ENCODE data around the gene PHF13.
"Not testable (repeated sequence)": the region's sequence is repeated elsewhere in the genome, so short reads cannot be mapped to it uniquely, and the experiment has no call there.

The PHF13 gene

GRCh38 chr1:6631058-6631457, 17.5 kb downstream of the PHF13 start:
- DNase-seq: no peak

GRCh38 chr1:6632588-6633514, 19.3 kb downstream of the PHF13 start:
- DNase-seq: no peak

- DNase-seq: peak in 1 of 2 donors; percentile 17
These were observed 21.0 kb downstream of the PHF13 start for GRCh38 chr1:6634371-6635052.

- DNase-seq: no peak
These were observed 21.8 kb downstream of the PHF13 start for GRCh38 chr1:6635161-6635909.

GRCh38 chr1:6635910-6636760, 22.6 kb downstream of the PHF13 start:
- no peak for DNase-seq

- not testable (repeated sequence) for DNase-seq
These were observed 23.2 kb downstream of the PHF13 start for GRCh38 chr1:6636778-6637177.

- DNase-seq: no peak
These were observed 24.2 kb downstream of the PHF13 start for GRCh38 chr1:6637770-6638169.

- no peak for DNase-seq
These were observed 24.7 kb downstream of the PHF13 start for GRCh38 chr1:6638226-6638625.

- not testable (repeated sequence) for DNase-seq
These were observed 27.3 kb downstream of the PHF13 start for GRCh38 chr1:6640867-6641266.

GRCh38 chr1:6645018-6645417, 31.5 kb downstream of the PHF13 start:
- DNase-seq: no peak

GRCh38 chr1:6646499-6647148, 33.1 kb downstream of the PHF13 start:
- peak; percentile 55 to 57 for DNase-seq

GRCh38 chr1:6648556-6648955, 35.0 kb downstream of the PHF13 start:
- DNase-seq: no peak

- DNase-seq: no peak
These were observed 38.4 kb downstream of the PHF13 start for GRCh38 chr1:6651909-6652308.

GRCh38 chr1:6652986-6653385, 39.5 kb downstream of the PHF13 start:
- DNase-seq: peak; percentile 14 to 30

- no peak for DNase-seq
These were observed 40.1 kb downstream of the PHF13 start for GRCh38 chr1:6653436-6654290.

- no peak for DNase-seq
These were observed 43.6 kb downstream of the PHF13 start for GRCh38 chr1:6657138-6657537.

- no peak for DNase-seq
These were observed 45.0 kb downstream of the PHF13 start for GRCh38 chr1:6658359-6659060.

GRCh38 chr1:6660415-6661049, 47.0 kb downstream of the PHF13 start:
- DNase-seq: no peak

GRCh38 chr1:6662468-6662867, 48.9 kb downstream of the PHF13 start:
- not testable (repeated sequence) for DNase-seq
